HCT116 (cell line): Measurements from ENCODE around the gene RHCE.

Source experiments
- CTCF ChIP-seq, 3 experiments: fragments of 200-600 bp in 1 of 3; sonication (generic) in 1 of 3; IDR thresholded peaks in 2 of 3; conservative IDR thresholded peaks in 1 of 3; 2 replicates each; pipeline ENCODE4 v1.5.1; 2012 to 2017; ENCODE audit warnings: low read depth in 2 of 3, low read length in 2 of 3, antibody characterized with exemption in 1 of 3, borderline replicate concordance in 1 of 3, control low read depth in 1 of 3, mild to moderate bottlenecking in 1 of 3, mixed read lengths in 1 of 3, mixed run types in 1 of 3, moderate library complexity in 1 of 3; ENCODE audit not compliant: insufficient read depth in 1 of 3
- EGR1 ChIP-seq: IDR thresholded peaks from 2 replicates; pipeline ENCODE4 v1.6.1; 2012; ENCODE audit warnings: low read depth
- FOSL1 ChIP-seq: IDR thresholded peaks from 2 replicates; pipeline ENCODE4 v1.6.1; 2012; ENCODE audit warnings: low read depth
- MAX ChIP-seq: IDR thresholded peaks from 2 replicates; pipeline ENCODE4 v1.6.1; 2012
- POLR2A ChIP-seq: IDR thresholded peaks from 2 replicates; pipeline ENCODE4 v1.7.0; 2011; ENCODE audit warnings: borderline replicate concordance; ENCODE audit not compliant: insufficient read depth, insufficient read length; ENCODE audit errors: extremely low read depth
- POLR2AphosphoS5 ChIP-seq: IDR thresholded peaks from 2 replicates; pipeline ENCODE4 v1.6.1; 2011; ENCODE audit warnings: mild to moderate bottlenecking, low read depth, low read length, moderate library complexity
- SP1 ChIP-seq: IDR thresholded peaks from 2 replicates; pipeline ENCODE4 v1.6.1; 2012; ENCODE audit warnings: low read depth
- TCF7L2 ChIP-seq: IDR thresholded peaks from 2 replicates; pipeline ENCODE4 v1.7.0; 2011; ENCODE audit warnings: borderline replicate concordance, inconsistent platforms; ENCODE audit not compliant: insufficient read depth, insufficient read length; ENCODE audit errors: extremely low read depth
- YY1 ChIP-seq: IDR thresholded peaks from 2 replicates; pipeline ENCODE4 v1.6.1; 2011; ENCODE audit warnings: low read length, low read depth, moderate library complexity, mild to moderate bottlenecking; ENCODE audit not compliant: insufficient replicate concordance; ENCODE audit errors: extremely low read depth
- TF ChIP-seq, protein P1 (sequence below): IDR thresholded peaks from 2 replicates; pipeline ENCODE4 v1.6.1; 2012

DNA sequence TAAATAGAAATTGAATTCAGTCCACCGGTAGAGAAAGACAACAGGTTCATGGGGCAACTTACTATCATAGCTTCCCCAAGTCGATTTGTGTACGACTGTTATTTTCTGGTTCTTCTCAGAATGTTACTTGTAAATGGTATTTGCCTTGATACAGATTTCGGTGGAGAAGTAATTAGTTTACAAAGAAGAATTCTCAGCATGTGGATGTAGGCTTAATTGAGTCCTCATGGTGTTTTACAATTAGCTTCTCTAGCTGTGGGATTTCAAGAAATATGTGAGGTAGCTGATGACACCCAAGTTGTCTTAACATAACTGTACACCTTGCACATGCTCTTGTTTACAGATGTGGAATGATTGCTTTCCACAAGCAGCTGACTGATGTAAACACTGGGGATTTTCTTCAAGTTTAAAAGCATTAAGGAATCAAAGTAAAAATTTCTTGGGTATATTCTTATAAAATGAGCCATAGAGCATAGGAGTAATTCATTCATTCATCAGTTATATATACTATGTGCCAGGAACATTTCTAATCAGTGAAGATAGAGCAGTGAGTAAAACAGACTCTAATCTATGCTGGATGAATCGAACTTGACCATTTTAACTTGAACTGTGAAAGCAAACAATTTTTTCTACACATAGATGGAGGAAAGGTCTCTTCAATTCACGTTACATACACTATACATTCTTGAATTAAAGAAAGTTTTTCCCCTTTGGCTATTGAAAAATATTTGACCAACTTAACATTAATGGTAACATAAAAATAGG, 11.5 kb upstream of the RHCE start:
- TF ChIP-seq CTCF (IDR thresholded peaks at IDR 0.05 in 2 of 3, conservative IDR thresholded peaks at IDR 0.05 in 1 of 3; ENCODE audit: borderline replicate concordance in 1 of 3, insufficient read depth in 1 of 3, low read depth in 2 of 3, low read length in 2 of 3) (no peak), POLR2A (no peak), FOSL1 (no peak), MAX (no peak), POLR2AphosphoS5 (no peak), SP1 (no peak), YY1 (no peak), TCF7L2 (no peak), EGR1 (no peak)
- TF ChIP-seq, protein P1, sequence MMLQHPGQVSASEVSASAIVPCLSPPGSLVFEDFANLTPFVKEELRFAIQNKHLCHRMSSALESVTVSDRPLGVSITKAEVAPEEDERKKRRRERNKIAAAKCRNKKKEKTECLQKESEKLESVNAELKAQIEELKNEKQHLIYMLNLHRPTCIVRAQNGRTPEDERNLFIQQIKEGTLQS: no peak
